GM12864 (cell line): Measurements from ENCODE around the gene SMLR1.

Experiments
- DNase-seq: peaks from one replicate; pipeline ENCODE4 v3.0.0-alpha.2; 2011; ENCODE audit warnings: low read depth
- H3K4me3 ChIP-seq: 2 replicates; pipeline ENCODE4 v1.5.1; 2011; ENCODE audit warnings: mild to moderate bottlenecking, low read depth, low read length, control low read depth
- TF ChIP-seq, protein P1 (sequence below): IDR thresholded peaks from 2 replicates; pipeline ENCODE4 v1.5.1; 2011; ENCODE audit warnings: low read depth, mild to moderate bottlenecking, moderate library complexity, low read length, control low read depth, inconsistent platforms; ENCODE audit errors: missing control alignments

Gene SMLR1

DNA sequence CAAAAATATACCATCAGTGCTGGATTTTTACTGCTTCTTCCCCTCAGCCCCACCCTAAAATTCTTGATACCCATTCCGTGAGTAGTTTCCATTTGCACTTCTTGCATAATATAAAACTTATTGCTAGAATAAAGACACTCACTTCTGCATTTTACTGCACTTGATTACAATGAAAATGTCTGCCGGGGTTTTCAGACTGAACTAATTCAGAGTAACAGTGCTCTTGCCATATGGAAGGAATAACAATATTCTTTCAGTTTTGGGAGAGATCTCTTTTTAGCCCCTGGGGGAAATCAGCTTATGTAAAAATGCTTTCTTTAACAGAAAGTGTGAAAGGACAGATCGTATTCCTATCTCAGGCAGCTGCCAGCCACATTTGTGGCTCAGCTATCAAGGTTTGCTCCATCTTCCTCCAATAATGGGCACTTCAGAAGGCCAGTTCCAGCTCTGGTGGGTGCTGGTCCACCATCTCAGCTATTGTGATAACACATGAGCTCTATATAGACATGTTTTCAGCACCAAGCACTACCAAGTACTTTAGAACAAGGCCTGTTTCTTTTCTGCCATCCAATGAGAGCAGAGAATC lies 8.9 kb downstream of the SMLR1 start:
- H3K4me3 ChIP-seq, result no peak overlapping the region
- no peak for DNase-seq
- TF ChIP-seq, protein P1, sequence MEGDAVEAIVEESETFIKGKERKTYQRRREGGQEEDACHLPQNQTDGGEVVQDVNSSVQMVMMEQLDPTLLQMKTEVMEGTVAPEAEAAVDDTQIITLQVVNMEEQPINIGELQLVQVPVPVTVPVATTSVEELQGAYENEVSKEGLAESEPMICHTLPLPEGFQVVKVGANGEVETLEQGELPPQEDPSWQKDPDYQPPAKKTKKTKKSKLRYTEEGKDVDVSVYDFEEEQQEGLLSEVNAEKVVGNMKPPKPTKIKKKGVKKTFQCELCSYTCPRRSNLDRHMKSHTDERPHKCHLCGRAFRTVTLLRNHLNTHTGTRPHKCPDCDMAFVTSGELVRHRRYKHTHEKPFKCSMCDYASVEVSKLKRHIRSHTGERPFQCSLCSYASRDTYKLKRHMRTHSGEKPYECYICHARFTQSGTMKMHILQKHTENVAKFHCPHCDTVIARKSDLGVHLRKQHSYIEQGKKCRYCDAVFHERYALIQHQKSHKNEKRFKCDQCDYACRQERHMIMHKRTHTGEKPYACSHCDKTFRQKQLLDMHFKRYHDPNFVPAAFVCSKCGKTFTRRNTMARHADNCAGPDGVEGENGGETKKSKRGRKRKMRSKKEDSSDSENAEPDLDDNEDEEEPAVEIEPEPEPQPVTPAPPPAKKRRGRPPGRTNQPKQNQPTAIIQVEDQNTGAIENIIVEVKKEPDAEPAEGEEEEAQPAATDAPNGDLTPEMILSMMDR, result no peak

DNA sequence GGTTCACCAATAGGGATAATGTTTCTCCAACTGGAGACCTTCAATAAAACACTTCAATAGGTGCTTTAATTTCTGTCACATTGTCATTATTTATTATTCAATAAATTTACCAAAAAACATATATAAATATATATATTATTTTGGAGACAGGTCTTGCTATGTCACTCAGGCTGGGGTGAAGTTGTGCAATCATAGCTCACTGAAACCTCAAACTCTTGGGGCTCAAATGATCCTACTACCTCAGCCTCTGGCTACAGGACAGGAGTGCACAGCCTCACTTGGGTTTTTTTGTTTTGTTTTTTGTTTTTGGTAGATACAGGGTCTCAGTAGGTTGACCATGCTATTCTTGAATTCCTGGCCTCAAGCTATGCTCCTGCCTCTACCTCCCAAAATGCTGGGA lies 9.9 kb downstream of the SMLR1 start:
- no peak for DNase-seq
- TF ChIP-seq, protein P1, result no peak
- H3K4me3 ChIP-seq, result no peak overlapping the region

- no peak for DNase-seq
- TF ChIP-seq, protein P1, result no peak
- no peak overlapping the region for H3K4me3 ChIP-seq
Measured at GRCh38 chr6:130838250-130838860, 11.1 kb downstream of the SMLR1 start.

GRCh38 chr6:130838951-130839350 lies 11.7 kb downstream of the SMLR1 start:
- DNase-seq, result no peak
- TF ChIP-seq, protein P1, result no peak
- no peak overlapping the region for H3K4me3 ChIP-seq

- H3K4me3 ChIP-seq, result no peak overlapping the region
- TF ChIP-seq, protein P1, result no peak
- DNase-seq, result no peak
Measured at GRCh38 chr6:130839379-130839778, 12.2 kb downstream of the SMLR1 start.

DNA sequence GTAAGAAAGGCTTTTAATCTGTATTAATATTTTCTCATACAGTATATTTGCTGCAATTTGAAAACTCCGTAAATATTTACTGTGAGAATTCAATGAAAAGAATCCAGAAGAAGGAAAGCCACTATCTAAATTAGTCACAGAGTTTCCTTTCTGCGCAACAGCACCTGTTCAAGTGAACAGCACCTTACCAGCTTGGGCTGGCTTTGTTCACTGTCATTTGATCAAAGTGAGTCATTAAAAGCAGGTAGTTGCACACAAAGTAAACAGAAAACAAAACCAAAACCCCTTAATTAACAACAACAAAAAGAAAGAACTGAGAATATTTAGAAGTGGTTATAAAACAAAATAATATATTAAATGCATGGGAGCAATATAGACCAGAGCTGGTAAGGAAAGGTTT lies 12.8 kb downstream of the SMLR1 start:
- H3K4me3 ChIP-seq, result no peak overlapping the region
- TF ChIP-seq, protein P1, result no peak
- DNase-seq, result no peak
